SK-N-SH (cell line): Measurements from ENCODE around the gene MRI1.

Source experiments
- CHD2 ChIP-seq: fragments of 150-350 bp; IDR thresholded peaks from 2 replicates; pipeline ENCODE4 v1.6.1; 2018; ENCODE audit warnings: low read length; ENCODE audit not compliant: partially characterized antibody
- CTCF ChIP-seq: fragments of 200-600 bp; sonication (generic); IDR thresholded peaks from 2 replicates; pipeline ENCODE4 v1.6.1; 2017; ENCODE audit warnings: antibody characterized with exemption, mild to moderate bottlenecking, moderate library complexity
- EP300 ChIP-seq, 2 experiments: IDR thresholded peaks; 2 replicates each; pipeline versions ENCODE4 v1.4.0 to v1.6.1; 2012; ENCODE audit warnings: borderline replicate concordance in 1 of 2, low read depth in 1 of 2, low read length in 1 of 2
- PBX3 ChIP-seq: IDR thresholded peaks from 2 replicates; pipeline ENCODE4; 2012
- POLR2AphosphoS5 ChIP-seq: IDR thresholded peaks from 2 replicates; pipeline ENCODE4 v1.6.1; 2012; ENCODE audit warnings: low read depth, low read length

GRCh38 chr19:13774217-13775191, 10.2 kb downstream of the MRI1 start, which contains the start of gene C19orf53:
- TF ChIP-seq EP300 (IDR thresholded peaks at IDR 0.05; ENCODE audit: borderline replicate concordance in 1 of 2, low read depth in 1 of 2, low read length in 1 of 2) (no peak), CHD2 (peak; percentile 97), CTCF (no peak), PBX3 (peak; percentile 19; the same call in 1 of the 2 replicates), POLR2AphosphoS5 (peak; percentile 96)
